HG03108 (cell line): ENCODE data around the gene GON4L.
"Not testable (repeated sequence)": the region's sequence is repeated elsewhere in the genome, so short reads cannot be mapped to it uniquely, and the experiment has no call there.

Experiments used
- ATAC-seq: cut with Tn5 transposase; IDR thresholded peaks from one replicate; pipeline ENCODE4 v1.9.1; 2021; ENCODE audit warnings: moderate library complexity; ENCODE audit not compliant: unreplicated experiment

GON4L gene

GRCh38 chr1:155759017-155759416 is 98.0 kb downstream of the GON4L start:
- not testable (repeated sequence) for ATAC-seq

GRCh38 chr1:155748141-155748540 is 108.9 kb downstream of the GON4L start:
- not testable (repeated sequence) for ATAC-seq

DNA sequence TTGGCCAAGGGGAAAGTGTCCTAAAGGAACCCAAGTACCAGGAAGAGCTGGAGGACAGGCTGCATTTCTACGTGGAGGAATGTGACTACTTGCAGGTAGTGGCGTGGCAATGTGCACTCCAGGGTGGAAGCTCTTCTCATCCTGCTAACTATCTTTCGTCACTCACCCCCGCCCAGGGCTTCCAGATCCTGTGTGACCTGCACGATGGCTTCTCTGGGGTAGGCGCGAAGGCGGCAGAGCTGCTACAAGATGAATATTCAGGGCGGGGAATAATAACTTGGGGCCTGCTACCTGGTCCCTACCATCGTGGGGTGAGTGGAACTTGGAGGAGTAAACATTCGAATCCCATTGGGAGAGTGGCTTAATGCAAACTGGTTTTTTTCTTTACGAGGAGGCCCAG is 109.4 kb downstream of the GON4L start:
- ATAC-seq, result not testable (repeated sequence)

GRCh38 chr1:155745284-155746228 is 111.5 kb downstream of the GON4L start:
- peak; percentile 90 for ATAC-seq

GRCh38 chr1:155744711-155745283 is 112.2 kb downstream of the GON4L start:
- ATAC-seq, result no peak

- ATAC-seq, result no peak
These were observed 115.1 kb downstream of the GON4L start for GRCh38 chr1:155741908-155742307.

DNA sequence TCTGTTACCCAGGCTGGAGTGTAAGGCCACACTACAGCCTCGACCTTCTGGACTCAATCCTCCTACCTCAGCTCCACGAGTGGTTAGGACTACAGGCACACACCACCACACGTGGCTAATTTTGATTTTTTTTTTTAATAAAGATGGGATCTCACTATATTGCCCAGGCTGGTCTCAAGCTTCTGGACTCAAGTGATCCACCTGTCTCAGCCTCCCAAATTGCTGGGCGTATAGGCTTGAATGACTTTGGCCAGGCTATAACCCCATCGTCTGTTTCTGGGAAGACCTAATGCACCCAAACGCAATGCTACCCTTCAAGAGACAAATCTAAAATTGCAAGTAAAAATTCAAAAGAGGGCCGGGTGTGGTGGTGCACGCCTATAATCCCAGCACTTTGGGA is 116.0 kb downstream of the GON4L start:
- no peak for ATAC-seq

- ATAC-seq, result no peak
These were observed 127.7 kb downstream of the GON4L start for GRCh38 chr1:155729031-155729898.

DNA sequence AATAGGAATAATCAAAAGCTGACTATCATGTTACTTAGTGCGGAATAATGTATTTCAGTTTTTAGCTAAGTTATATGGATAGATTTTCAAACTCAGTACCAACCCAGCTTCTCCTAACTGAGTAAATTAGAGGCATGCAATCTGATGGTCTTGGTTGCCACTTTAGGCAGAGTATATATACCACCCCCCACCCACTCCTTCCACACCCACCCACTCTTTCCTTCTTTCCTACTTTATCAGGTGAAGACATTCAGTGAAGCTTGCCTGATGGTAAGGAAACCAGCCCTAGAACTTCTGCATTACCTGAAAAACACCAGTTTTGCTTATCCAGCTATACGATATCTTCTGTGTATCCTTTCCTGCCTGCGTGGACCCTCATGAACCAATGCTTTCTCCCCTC is 131.9 kb downstream of the GON4L start:
- ATAC-seq, result no peak

- no peak for ATAC-seq
These were observed 137.3 kb downstream of the GON4L start for GRCh38 chr1:155719703-155720102.

- not testable (repeated sequence) for ATAC-seq
These were observed 138.4 kb downstream of the GON4L start for GRCh38 chr1:155718524-155719115.

DNA sequence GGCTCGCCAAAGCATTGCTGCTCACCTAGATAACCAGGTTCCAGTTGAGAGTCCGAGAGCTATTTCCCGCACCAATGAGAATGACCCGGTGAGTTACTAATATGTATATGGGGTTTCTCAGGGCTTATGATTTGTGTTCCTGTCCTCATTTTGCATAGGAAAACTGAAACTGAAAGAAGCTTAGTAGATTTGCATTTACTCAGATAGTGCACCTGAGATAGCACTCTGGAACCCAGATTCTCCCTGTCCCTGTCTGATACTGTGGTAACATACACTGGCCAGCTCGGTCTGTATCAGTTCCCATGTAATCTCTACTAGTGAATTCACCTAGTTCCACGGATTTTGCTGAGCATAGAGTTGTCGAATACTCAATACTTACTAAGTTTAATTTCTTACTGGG is 140.0 kb downstream of the GON4L start:
- no peak for ATAC-seq

DNA sequence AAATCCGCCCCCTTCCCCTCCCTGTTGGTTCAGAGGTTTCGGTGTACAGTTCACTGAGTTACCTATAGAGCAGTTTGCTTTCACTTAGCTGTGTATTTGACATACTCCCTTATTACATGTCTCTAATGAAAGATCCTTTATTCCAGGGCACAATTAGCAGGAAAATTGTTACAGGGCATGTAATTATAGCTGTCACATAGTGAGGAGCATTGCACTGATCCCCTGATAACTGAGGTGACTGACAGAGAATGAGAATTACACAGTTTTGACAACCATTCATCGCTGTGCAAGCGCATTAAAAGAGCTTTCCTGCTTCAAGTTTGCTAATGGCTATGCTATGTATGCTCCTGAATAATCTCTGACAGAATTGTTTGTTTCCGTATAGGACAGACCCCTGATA is 141.2 kb downstream of the GON4L start:
- ATAC-seq, result no peak

DNA sequence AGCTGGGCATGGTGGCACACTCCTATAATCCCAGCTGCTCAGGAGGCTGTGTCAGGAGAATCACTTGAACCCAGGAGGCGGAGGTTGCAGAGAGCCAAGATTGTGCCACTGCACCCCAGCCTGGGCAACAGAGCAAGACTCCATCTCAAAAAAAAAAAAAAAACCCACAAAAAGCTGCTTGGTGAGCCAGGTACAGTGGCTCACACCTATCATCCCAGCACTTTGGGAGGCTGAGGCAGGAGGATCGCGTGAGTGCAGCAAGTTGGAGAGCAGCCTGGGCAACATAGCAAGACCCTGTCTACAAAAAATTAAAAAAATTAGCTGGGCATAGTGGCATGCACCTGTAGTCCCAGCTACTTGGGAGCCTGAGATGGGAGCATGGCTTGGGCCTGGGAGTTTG is 142.0 kb downstream of the GON4L start:
- ATAC-seq, result not testable (repeated sequence)

DNA sequence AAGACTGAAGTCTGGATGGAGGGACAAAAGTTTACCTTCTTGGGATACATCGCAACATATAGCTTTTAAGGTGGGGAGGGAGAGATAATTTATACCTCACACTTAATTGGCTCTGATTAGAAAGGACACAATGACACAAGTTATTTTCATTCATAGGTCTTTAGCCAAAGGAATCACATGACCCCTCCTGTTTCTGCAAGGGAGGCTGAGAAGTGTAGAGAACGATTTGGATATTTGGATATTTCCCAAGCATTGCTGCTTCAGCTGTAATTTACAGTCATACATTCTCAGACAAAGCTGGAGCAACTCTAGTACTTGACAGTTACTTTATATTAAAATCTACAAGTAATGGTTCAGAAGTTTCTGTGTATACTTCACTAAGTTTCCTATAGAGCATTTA is 143.9 kb downstream of the GON4L start:
- ATAC-seq, result no peak

DNA sequence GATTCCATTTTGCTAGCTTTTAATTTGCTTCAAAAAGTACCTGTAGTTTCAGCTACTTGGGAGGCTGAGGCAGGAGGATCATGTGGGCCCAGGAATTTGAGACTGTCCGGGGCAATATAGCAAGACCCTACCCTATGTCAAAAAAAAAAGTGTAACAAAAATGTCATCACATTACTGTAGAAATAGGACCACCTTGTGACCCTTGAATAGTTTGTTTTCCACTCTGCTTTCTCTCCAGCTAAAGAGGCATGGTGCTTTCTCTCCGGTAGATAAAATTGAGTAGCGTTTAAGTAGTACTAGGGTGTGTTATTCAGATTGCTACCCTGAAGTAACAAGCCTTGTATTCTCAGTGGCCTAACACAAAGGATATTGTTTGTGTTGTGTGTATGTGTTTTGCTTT is 144.4 kb downstream of the GON4L start:
- ATAC-seq, result not testable (repeated sequence)

GRCh38 chr1:155711457-155711856 is 145.6 kb downstream of the GON4L start:
- ATAC-seq, result not testable (repeated sequence)

GRCh38 chr1:155709391-155709790 is 147.6 kb downstream of the GON4L start:
- no peak for ATAC-seq

DNA sequence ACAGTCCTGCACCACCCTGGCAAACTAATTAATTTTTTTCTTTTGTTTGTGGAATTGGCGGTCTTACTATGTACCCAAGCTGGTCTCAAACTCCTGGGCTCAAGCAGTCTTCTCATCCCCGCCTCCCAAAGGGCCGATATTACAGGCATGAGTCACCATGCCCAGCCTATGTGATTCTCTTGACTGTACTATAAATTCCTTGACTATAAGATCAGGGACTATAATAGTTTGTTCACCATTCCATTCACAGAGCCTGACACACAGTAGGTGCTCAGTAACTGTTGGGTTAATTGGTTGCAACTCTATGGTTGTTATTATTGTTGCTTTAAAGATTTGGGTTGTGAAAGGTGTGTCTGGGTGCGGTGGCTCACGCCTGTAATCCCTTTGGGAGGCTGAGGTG is 150.9 kb downstream of the GON4L start:
- no peak for ATAC-seq

DNA sequence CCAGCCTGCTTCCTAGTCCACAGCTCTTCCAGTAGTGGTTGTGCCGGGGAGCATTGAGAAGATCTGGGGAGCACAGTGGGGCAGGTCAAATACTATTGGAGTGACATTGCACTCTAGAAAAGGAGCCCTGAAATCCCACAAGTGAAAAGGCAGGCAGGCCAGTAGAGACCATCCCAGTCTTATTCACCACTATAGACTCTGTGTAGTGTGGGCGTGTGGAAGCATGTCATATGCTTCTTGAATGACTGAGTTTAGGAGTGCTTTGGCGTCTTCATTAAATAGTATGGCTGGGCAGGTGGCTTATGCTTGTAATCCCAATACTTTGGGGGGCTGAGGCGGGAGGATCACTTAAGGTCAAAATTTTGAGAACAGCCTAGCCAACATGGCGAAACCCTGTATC is 152.6 kb downstream of the GON4L start:
- ATAC-seq, result not testable (repeated sequence)

DNA sequence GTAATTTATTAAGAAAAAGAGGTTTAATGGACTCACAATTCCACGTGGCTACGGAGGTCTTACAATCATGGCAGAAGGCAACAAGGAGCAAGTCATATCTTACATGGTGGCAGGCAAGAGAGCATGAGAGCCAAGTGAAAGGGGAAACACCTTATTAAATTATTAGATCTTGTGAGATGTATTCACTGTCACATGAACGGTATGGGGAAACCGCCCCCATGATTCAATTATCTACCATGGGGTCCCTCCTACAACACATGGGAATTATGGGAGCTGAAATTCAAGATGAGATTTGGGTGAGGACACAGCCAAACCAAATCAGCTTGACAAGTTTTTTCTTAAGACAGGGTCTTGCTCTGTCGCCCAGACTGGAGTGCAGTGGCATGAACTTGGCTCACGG is 153.8 kb downstream of the GON4L start:
- no peak for ATAC-seq
